GM19239 (cell line): ENCODE results near the gene TNFRSF11A.

ENCODE experiments used
- DNase-seq: peaks from one replicate; pipeline ENCODE4 v3.0.0; 2011; ENCODE audit warnings: low spot score; ENCODE audit not compliant: insufficient read length
- FAIRE-seq: peaks from 2 replicates; lab custom pipeline; 2011; peaks lifted over from hg19 to GRCh38; lab: Jason Lieb, UNC

The TNFRSF11A gene

DNA sequence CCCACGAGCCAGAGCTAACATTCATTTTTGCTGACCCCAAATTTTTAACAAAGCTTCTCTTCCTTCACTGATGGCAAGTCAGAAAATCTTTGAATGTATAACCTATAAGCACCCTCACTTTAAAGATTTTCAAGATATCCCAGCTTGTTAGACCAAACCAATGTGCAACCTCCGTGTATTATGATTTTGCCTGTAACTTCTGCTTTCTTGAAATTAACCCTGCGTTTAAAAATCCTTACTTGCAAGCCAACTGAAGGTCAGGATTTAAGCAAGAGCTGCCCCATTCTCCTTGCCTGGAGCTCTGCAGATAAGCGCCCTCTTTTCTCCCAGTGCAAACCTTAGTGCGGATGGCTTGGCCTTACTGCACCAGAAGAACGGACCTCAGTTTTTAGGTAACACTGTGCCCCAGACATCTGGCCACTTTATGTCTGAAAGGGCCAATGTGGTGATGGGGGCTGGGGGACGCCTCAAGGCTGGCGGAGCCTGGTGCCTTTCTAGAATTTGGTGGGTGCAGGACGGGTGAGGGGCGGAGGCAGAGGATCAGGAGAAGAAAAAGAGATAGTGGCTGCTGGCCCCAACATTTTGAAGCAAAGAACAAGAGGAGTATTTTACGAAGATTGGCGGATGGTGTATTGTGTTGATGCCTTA, 805 bp upstream of the TNFRSF11A start:
- DNase-seq: no peak
- peak; percentile 67 for FAIRE-seq

DNA sequence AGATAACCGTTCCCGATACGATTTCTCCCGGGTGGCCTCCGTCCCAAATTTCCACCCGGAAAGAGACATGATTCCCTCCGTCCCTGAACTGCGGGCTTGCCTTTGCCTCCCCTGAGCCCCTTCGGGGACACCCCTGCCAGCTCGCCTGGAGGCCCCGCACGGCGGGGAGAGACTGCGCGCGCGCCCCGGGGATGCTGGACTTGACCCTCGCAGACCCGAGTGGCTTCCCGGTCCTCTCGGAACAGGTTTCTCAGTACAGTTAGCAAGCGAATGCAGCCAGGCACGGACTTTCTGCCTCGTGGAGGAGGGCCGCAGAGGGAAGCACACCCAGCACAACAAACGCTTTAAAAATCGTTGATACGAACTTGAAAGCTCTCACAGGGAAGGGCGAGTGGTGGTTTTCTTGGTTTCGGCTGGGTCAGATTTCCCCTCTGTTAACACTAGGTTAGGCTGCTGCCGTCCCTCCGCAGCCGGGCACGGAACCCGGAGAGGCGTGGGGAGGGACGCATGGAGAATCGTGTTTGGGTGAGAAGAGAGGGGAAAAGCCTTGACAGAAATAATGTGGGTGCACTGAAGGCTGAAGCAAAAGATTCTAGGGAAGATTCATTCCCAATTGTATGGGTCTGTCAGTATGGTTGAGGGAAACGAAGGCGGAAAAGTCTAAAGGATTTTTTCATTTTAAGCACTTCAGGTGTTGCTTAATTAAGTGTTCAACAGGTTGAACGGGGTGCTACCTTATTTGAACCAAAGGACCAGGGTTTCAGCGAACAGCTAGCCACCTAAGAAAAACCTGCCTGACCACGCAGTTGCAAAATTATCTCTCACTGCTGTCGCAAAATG, 916 bp downstream of the TNFRSF11A start:
- FAIRE-seq (peak; percentile 82), DNase-seq (peak; percentile 54)

DNA sequence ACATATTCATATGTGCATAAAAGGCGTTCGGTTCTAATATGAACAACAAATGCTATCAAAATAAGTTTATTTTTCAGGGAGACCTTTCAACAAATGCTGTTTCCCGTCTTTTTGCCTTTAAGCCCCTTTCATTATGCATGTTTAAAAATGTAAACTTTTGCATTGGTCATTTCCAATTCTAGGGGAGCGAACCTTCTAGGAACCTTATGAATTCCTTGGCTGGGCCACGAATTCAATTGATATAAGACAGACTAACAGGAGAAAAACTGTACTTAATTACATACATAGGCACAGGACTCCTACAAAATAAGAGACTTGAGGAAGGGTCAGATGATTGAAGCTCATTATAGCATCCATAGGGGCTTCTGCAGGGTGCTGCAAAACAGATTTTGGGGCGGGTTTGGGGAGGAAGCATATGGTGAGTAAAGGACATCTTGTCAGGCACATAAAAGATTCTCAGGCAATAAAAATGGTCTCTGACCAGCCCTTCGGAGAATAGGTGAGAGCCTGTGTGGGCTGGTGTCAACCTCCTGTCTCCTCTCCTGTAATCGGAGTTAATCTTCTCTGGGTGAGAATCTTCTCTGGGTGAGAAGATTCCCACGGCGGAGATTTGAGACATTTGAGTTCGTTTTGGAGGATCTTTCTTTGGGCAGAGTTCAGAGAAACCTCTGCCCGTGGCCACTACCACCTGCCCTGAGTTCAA, 1.7 kb downstream of the TNFRSF11A start:
- no peak for DNase-seq
- FAIRE-seq: no peak

DNA sequence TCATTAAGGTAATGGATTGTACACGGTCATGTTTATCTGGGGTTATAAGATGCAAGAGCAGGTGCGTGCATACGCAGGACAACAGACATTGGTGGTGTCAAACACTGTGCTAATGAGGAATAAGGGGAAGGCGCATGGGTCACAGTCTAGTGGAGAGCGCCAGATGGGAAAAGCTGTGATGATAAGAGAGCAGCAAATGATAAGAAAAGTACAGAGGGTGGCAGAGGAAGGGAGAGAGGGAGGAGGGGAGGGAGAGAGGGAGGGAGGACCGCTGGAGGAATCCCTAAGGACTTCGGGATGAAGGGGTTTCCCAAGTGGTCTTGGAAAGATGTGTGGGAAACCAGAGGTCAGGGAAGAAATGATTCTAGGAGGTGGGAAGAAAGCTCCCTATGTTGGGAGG, 2.9 kb downstream of the TNFRSF11A start:
- DNase-seq: no peak
- FAIRE-seq: no peak

DNA sequence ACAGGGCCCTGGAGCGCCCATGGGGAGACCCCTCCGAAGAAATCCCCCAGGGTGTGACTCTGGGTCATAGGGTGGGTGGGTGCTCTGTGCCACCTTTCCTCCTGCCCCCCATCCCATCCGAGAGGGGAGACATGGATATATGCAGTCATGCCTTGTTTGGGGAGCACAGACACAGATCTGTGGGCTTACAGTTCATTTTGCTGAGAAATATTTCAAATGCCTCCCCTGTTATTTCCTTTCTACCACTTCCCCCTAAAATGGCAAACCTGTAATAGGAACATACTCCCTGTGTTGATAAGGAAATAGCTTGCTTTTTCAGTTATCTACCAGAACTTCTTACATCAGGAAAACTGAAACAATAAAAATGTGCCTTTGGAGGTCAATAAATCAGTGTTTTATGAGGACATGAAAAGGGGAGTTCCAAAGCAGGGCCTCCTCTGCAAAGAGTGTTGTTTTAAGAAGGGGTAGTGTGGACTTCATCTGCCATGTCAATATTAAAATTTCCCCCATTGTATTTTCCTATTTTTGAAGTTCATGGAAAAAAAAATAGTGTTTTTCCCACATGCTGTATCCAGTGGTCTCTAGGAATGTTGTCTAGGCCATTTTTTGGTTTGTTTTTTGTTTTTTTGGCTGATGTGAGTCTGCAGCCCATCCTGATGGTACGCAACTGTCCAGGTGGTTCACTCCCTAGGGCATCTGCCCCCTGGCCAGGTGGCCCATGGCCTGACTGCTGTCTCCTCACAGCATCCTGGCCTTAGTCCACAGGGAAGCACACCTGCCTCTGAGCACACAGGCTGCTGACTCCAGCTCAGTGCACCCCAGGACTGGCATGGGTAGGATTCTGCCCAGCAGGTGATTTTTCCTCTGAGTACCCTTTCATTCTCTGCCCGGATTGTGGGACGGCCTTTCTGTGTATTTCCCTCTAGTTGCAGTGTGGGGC, 3.7 kb downstream of the TNFRSF11A start:
- DNase-seq (no peak), FAIRE-seq (no peak)

DNA sequence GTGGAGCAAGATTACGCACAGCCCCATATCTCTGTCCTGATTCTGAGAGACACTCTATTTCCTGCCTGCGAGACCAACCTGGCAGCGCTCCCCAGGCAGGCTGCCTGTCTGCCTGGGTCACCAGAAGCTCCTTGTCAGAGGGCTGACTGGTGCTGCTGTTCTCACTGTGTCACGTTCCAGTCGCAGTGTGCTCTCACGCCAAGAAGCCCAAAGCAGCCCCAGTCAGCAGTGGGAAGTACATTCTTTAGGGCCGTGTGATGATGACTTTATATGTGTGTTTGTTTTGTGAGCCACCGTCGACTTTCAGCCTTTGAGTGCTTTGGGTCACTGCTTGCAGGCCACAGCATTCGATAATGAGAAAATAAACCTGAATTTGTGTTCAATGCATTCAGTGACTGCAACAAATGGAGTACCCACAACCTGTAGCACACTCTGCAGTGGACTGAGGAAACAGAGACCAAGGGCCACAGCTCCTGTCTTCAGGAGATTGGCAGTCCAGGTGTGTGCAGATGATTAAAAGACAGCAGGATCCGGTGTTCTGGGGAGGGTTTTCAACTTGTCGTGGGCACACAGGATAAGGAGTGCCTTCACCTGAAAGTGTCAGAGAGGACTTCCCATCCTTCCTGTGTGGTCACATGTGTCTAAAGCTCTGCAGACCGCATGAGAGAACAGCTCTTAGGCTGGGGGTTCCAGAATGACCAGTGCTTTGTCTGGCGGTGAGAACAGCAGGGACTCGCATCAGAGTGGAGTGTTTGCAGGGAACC, 4.8 kb downstream of the TNFRSF11A start:
- FAIRE-seq: no peak

DNA sequence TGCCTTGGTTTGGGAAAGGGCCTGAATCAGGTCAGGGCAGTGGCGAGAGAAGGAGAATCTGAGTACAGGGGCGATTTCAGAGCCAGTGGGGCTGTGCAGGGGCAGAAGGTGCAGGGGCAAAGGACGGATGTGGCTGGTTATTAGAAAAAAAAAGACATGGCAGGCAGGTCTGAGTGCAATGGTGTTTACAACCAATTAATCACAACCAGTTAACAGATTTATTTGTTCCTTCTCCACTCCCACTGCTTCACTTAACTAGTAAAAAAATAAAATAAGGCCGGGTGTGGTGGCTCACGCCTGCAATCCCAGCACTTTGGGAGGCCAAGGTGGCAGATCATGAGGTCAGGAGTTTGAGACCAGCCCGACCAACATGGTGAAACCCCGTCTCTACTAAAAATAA, 5.5 kb downstream of the TNFRSF11A start:
- DNase-seq: no peak
- no peak for FAIRE-seq

More for the DNA sequence above, 4.8 kb downstream of the TNFRSF11A start:
- DNase-seq: no peak

DNA sequence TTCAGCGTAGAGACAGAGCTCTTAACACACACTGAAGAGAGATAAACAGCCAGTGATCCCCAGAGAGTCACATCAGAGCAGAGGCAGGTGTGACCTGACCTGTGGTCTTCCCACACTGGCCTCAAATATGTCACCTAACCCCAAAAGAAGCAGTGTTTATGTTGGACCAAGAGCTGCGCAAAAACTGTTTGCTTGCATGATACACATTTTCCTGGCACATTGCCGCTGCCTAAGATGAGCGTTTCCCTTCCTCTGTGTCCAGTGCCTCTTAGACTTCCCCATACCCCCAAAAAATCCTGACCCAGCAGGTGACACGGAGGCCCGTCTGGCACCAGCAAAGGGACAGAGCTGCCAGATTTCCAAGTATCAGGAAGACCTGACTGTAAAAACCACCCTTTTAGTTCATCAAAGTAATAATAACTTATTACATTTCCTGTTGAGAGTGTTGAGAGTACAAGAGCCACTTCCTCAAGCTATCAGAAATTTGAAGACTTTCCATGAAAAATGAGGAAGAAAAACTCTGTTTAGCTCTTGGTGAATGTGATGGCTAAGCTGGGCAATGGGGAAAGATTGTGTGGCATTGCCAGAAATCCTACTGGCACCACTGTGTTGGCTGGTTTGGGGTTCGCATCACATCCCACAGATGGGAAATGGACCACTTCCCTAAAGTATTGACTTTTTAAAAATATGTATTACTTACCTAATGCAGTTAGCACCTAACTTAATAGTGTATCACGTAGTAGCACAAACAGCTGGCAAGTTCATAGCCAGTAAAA, 6.7 kb downstream of the TNFRSF11A start:
- no peak for FAIRE-seq
- DNase-seq: no peak

DNA sequence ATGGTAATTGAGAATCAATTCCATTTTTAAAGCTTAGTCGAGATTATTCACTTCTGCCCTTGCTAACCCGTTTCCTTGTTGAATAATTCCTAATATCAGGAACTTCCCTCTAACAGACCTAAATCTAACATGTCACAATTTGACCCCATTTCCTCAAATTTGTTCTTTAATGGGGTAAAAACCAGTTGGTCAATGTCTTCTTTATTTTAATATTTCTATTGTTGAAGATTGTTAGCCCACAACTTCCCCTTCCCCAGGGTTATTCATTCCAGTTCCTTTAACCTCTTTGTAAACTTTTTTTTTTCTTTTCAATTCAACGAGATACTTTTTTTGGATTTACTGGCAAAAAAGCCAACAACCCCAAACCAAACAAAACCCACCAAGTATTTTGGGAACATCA, 7.3 kb downstream of the TNFRSF11A start:
- DNase-seq (no peak), FAIRE-seq (peak; percentile 70)

DNA sequence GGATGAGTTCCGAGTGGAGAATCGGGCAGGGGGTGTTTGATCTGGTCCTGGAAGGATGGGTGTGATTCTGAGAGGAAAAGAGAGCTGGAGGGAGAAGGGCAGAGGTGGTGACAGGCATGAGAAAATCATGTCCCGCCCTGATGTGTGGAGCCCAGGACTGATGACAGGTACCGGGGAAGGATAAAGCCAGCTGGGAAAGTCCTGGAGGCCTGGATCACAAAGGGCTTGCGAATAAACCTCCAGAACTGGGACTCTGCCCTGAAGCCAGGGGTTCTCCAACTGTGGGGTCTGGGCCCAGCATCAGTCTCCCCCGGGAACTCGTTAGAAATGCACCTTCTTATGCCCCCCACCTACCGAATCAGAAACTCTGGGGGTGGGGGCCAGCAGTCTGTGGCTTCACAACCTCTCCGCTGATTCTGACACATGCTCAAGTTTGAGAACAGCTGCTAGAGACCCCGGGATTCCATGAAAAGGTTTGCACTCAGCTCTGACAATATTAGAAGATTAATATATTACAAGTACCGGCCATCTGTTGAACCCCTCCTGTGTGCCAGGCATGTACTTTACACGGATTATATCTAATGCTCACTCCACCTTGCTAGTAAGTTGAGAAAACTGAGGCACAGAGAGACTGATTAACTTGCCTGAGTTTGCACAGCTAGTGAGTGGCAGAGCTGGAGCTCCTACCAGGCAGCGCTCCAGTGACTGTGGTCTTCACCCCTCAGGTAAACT, 8.0 kb downstream of the TNFRSF11A start:
- FAIRE-seq: no peak
- DNase-seq: no peak

DNA sequence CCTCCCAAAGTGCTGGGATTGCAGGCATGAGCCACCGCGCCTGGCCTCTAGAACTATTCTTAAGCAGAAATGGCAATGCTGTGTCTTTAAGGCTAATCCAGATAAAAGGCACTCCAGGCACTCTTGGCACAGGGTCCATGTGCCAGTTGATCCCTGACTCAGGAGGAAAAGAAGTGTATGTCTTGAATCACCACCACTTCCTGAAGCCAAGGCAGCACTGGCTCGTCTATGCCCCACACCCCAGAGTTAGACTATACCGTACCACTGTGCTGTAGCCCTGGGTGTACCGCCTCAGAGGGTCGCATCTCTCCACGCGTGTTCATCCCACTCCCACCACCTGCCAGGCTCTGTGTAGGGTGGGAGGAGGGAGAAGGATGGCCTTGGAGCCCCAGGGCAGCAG, 9.0 kb downstream of the TNFRSF11A start:
- DNase-seq (no peak), FAIRE-seq (no peak)

DNA sequence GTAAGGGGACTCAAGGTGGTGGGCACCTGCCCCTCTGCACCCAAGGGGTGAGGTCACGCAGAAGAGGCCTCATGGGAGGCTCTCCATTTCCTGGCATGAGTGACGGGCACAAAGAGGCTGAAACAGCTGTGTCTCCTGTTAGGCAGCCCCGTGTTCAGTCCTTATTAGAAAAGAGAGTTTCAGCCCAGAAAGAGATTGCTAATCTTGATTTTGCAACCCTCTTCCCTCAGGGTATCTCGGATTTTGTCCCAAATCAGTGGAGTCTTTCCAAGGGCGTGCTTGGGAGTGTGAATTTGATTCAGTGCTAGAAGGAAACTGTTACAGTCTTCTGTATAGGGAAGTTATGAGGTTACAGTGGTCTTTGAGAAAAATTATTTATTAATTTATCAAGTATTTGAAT, 10.4 kb downstream of the TNFRSF11A start:
- DNase-seq (no peak), FAIRE-seq (no peak)

DNA sequence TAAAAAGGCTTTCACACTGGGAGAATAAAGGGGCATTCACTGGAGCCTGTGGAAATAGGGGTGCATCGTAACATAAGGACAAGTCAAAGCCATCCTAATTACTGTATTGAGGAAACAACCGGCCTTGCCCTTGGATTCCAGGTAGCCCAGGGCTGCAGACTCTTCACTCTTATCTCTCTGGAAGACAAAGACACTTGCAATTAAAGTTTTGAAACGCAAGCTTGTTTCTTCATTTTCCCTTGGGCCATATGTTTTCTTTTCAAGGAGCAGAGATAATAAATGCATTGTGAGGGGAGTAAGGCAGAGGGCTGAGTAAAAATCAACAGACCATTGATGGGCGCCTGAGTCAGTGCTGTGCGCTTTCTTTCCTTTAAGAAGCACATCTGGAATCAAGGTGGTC, 11.5 kb downstream of the TNFRSF11A start:
- no peak for FAIRE-seq
- no peak for DNase-seq

DNA sequence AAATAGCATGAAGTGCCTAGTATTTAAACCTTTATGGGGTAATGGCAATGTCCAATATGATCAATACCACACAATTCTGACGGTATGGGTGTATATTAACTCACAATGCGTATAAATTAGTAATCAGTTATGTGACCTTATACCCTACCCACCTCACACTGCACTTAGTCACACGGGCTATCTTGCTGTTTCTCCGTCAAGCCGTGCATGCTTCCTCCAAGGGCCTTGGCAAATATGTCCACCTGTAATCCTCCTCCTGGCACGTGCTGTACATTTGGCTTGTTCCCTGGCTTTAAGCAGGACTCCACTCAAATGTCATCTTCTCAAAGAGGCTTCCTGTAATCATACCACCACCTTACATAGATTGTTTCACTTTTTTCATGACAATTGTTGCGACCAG, 12.2 kb downstream of the TNFRSF11A start:
- DNase-seq (no peak), FAIRE-seq (no peak)

DNA sequence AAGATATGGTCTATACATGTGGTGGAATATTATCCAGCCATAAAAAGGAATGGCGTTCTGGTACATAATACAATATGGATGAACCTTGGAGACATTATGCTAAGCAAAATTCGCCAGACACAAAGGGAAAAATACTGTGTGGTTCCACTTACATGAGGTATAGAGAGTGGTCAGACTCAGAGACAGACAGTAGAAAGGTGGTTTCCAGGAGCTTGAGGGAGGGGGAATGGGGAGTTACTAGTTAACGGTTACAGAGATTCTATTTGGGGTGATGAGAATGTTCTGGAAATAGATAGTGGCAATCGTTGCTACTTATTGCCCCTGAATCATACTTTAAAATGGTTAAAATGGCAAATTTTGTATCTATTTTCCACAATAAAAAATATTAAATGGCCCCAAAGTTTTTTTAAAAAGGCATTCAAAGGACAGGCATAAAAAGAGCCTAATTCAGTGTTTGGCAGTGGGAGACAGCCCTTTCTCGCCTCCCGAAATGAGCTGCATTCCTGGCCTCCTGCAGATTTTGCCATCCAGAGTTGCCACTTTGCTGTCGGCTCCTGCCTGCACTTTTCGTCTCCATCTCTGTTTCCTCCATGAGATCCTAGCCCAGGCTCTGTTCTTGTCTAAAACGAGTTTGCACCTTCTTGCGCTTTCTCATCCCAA, 13.5 kb downstream of the TNFRSF11A start:
- FAIRE-seq: no peak
- DNase-seq: no peak

DNA sequence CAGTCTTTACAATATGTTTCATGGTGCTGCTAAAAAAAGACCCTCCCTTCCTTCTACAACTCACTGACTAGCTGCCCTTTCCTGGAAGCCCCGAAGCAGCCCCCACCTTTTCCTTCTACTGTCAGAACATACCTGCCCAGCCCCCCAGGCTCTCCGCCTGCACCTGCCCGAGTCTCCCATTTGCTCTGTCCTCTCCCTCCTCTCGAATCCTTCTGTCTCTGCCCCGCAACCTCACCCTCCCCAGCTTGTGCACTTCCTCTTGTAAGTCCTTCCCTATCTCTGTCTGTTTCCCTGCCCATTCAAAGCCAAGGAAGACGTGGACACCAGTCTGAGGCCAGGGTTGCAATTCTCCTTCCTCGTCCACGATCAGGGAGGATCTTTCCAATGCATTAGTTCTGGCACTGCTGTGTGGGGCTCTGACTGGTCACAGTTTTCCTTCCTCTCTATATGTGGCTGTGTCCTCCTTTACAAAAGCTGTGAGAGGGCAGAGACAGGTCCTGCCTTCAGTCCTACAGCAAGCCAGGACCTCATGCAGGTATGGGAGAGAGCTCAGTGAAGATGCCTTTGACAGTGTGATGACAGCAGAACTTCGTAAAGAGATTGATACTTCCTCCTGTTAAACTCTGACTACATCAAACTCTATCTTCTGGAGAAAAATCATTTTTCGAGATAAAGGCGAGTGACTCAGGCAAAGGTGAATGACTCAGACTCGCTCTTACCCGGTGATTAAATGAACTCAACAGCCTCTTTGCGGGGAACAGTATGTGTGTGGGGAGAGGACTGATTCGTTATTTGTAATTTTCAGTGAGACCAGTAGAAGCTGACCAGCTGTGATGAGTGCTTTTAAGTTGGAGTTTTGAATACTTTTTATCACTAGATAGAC, 14.2 kb downstream of the TNFRSF11A start:
- DNase-seq (no peak), FAIRE-seq (no peak)

DNA sequence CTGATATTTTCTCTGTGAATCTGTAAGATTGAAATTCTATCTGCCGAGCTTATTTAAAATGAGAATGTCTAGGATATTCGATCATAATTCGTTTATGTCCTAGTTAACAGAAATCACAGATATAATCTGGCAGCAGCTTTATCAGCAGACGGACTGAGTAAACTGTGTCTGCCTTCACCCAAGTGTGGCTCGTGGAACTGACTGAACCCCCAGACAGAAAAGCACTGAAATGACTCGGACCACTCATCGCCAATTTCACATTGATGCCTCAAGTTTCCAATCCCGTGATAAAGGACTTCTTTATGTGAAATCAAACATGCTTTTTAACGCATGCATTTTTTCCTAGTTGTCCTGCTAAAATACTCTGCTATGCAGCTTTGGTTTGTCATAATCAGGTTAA, 15.9 kb downstream of the TNFRSF11A start:
- FAIRE-seq (no peak), DNase-seq (no peak)
